ENCODE measurements around the gene SLCO3A1. TPM values are rescaled to one million over a fixed set of nuclear protein-coding genes. Genes with fewer than 3 reads are reported as not detected.
A peak's percentile ranks its signal among the peaks of the same experiment; 100 is the strongest.

The SLCO3A1 gene
- total RNA-seq, 2 donors from 2014 or later, result 55.9 to 65.1 TPM

- Mint-ChIP-seq H3K27ac (peak overlapping the region; percentile 93), H3K4me1 (peaks cover 30% of the 10 kb centered on the region), H3K27me3 (peaks cover 8% of the 10 kb centered on the region), H3K36me3 (ENCODE audit: low read depth) (no peaks in the 10 kb centered on the region), H3K4me3 (peak overlapping the region; percentile 82)
- no peaks in the 10 kb centered on the region for H3K9me3 ChIP-seq (ENCODE audit: control insufficient read depth, low read length, poor library complexity, severe bottlenecking)
- DNase-seq, result no peak
- ATAC-seq, result no peak
These were observed 3.8 kb upstream of the SLCO3A1 start for GRCh38 chr15:91849749-91850161.

DNA sequence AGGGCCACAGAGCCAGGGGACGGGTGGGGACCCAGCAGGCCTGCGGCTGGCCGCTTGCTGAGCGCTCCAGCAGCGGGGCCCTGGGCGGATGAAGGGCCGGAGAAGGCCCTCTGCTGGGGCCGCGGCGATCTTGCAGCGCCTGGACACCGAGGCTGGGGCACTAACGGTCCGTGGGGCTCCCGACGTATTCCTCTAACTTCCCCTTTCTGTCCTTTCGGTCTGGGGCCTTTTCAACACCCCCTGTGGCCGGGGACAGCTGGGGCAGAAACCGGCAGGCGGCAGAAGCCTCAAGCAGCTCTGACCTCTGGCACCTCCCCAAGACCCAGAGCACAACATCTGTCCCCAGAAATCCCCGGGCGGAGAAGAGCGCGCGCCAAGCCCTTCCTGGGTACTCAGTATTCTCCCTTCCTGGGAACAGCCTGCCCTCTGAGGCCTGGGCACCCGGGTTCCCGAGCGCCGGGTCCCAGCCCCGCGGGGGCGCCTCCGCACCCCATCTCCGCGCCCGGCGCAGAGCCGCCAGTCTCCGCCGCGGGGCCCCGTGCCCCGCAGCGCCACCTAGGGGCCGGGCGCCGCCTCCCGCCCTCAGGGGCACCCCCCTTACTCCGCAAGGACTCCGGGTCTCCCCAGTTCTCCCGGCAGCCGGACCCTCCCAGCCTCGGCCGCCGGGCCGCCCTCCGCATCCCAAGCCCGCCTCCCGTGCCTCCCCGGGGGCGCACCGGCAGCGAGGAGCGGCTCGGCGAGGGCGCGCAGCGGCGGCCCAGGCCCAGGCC lies 582 bp upstream of the SLCO3A1 start:
- Mint-ChIP-seq H3K36me3 (ENCODE audit: low read depth) (no peaks in the 10 kb centered on the region), H3K27me3 (no peaks in the 10 kb centered on the region), H3K4me3 (peak overlapping the region; percentile 89), H3K4me1 (peaks cover 51% of the 10 kb centered on the region), H3K27ac (peak overlapping the region; percentile 91)
- DNase-seq (peak; percentile 71 to 80 (median 72)), ATAC-seq (peak; percentile 65)
- H3K9me3 ChIP-seq (ENCODE audit: control insufficient read depth, low read length, poor library complexity, severe bottlenecking), result no peaks in the 10 kb centered on the region

- H3K36me3 Mint-ChIP-seq (ENCODE audit: low read depth), result no peaks in the 10 kb centered on the region
- H3K27me3 Mint-ChIP-seq, result no peaks in the 10 kb centered on the region
- peak overlapping the region; percentile 89 for H3K4me3 Mint-ChIP-seq
- DNase-seq (peak; percentile 21 to 39 (median 29)), ATAC-seq (peak; percentile 5)
- H3K27ac Mint-ChIP-seq, result peak overlapping the region; percentile 94
- no peaks in the 10 kb centered on the region for H3K9me3 ChIP-seq (ENCODE audit: control insufficient read depth, low read length, poor library complexity, severe bottlenecking)
- peaks cover 57% of the 10 kb centered on the region for H3K4me1 Mint-ChIP-seq
These were observed 585 bp downstream of the SLCO3A1 start for GRCh38 chr15:91853948-91854638.

- peaks cover 55% of the 10 kb centered on the region for H3K4me1 Mint-ChIP-seq
- H3K4me3 Mint-ChIP-seq, result peak overlapping the region; percentile 89
- DNase-seq (no peak), ATAC-seq (no peak)
- H3K27me3 Mint-ChIP-seq, result no peaks in the 10 kb centered on the region
- H3K9me3 ChIP-seq (ENCODE audit: control insufficient read depth, low read length, poor library complexity, severe bottlenecking), result no peaks in the 10 kb centered on the region
- H3K36me3 Mint-ChIP-seq (ENCODE audit: low read depth), result no peaks in the 10 kb centered on the region
- peak overlapping the region; percentile 94 for H3K27ac Mint-ChIP-seq
These were observed 1.1 kb downstream of the SLCO3A1 start for GRCh38 chr15:91854639-91854990.

- H3K27ac Mint-ChIP-seq, result peak overlapping the region; percentile 94
- H3K9me3 ChIP-seq (ENCODE audit: control insufficient read depth, low read length, poor library complexity, severe bottlenecking), result no peaks in the 10 kb centered on the region
- peaks cover 54% of the 10 kb centered on the region for H3K4me1 Mint-ChIP-seq
- no peaks in the 10 kb centered on the region for H3K36me3 Mint-ChIP-seq (ENCODE audit: low read depth)
- H3K4me3 Mint-ChIP-seq, result peak overlapping the region; percentile 89
- no peaks in the 10 kb centered on the region for H3K27me3 Mint-ChIP-seq
- ATAC-seq, result no peak
- no peak for DNase-seq
These were observed 1.7 kb downstream of the SLCO3A1 start for GRCh38 chr15:91855241-91855640.

DNA sequence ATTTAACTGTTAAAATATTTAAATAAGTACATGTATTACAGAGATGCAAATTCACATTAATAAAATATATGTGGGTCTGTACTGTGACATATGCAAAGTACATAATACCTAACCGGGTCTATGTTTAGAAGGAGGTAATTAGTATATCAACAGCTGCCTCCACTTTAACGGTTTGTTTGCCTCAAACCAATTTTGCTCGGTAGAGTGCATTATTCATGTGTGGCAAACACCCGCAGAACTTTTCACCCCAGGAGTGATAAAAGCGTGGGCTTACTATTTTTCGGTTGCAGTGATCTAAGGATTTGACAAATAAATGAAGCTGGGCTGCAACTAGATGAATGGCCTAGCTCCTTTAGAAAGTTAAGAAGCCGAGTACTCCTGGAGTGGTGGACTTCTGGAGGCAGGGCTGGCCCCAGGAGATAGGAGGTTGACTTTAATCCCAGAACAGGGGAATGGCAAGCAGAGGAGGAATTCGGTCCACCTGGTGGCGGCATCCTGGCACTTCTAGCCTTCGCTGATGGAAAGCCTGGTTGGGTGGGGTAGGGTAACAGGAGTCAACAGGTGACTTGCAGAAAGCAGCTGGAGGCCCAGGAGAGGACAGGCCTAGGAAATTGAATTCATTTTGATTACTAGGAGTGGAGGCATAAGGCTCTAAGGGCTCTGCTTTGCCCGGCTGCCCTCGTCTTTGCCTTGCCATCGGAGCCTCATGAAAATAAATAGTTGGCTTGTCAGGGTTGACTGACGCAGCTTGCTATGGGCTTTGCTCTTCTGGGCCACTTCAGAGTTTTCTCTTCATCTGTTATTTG lies 2.4 kb downstream of the SLCO3A1 start:
- H3K4me1 Mint-ChIP-seq, result peaks cover 56% of the 10 kb centered on the region
- H3K27me3 Mint-ChIP-seq, result no peaks in the 10 kb centered on the region
- ATAC-seq (no peak), DNase-seq (no peak)
- H3K27ac Mint-ChIP-seq, result peak overlapping the region; percentile 94
- H3K4me3 Mint-ChIP-seq, result peak overlapping the region; percentile 80
- H3K9me3 ChIP-seq (ENCODE audit: control insufficient read depth, low read length, poor library complexity, severe bottlenecking), result no peaks in the 10 kb centered on the region
- no peaks in the 10 kb centered on the region for H3K36me3 Mint-ChIP-seq (ENCODE audit: low read depth)

DNA sequence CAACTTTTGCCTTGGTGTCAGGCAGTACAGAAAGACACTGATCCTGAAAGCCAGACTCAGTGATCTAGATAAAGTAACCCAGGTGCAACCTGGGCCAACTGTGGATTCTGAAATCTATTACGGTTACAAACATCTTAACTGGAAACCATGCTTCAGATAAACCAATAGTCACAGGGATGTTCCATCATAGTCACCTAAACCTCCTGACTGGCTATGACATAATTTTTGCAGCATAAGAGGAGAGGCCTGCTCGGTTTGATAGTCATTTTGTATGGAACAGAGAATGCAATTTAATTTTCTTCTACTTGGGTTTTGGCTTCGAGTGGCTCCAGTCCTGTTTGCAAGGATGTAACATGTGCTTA lies 3.7 kb downstream of the SLCO3A1 start:
- peaks cover 53% of the 10 kb centered on the region for H3K4me1 Mint-ChIP-seq
- no peak for ATAC-seq
- peak overlapping the region; percentile 80 for H3K4me3 Mint-ChIP-seq
- peak overlapping the region; percentile 94 for H3K27ac Mint-ChIP-seq
- H3K9me3 ChIP-seq (ENCODE audit: control insufficient read depth, low read length, poor library complexity, severe bottlenecking), result no peaks in the 10 kb centered on the region
- no peaks in the 10 kb centered on the region for H3K27me3 Mint-ChIP-seq
- H3K36me3 Mint-ChIP-seq (ENCODE audit: low read depth), result no peaks in the 10 kb centered on the region
- no peak for DNase-seq

DNA sequence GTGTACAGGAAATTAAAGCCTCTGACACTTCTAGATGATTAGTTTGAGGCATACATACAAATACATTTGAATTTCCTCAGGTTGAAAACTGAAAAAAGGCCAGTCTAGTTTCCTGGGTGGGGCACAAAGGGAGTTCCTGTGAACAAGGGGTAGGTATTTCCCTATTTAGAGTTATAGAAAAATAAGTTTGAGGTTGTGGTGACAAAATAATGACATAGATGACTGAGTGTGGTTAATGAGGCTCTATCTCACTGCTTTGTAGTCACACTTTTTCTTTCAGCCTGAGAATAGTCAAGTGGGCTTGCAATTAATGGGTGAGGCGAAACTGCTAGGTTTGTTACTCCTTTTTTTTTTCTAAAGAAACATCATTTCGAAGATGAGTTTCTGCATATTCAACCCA lies 4.3 kb downstream of the SLCO3A1 start:
- no peaks in the 10 kb centered on the region for H3K9me3 ChIP-seq (ENCODE audit: control insufficient read depth, low read length, poor library complexity, severe bottlenecking)
- Mint-ChIP-seq H3K27ac (peak overlapping the region; percentile 94), H3K36me3 (ENCODE audit: low read depth) (no peaks in the 10 kb centered on the region), H3K4me1 (peaks cover 53% of the 10 kb centered on the region), H3K4me3 (peak overlapping the region; percentile 80), H3K27me3 (no peaks in the 10 kb centered on the region)
- ATAC-seq, result peak; percentile 73
- peak in 1 of 3 donors; percentile 22 for DNase-seq

DNA sequence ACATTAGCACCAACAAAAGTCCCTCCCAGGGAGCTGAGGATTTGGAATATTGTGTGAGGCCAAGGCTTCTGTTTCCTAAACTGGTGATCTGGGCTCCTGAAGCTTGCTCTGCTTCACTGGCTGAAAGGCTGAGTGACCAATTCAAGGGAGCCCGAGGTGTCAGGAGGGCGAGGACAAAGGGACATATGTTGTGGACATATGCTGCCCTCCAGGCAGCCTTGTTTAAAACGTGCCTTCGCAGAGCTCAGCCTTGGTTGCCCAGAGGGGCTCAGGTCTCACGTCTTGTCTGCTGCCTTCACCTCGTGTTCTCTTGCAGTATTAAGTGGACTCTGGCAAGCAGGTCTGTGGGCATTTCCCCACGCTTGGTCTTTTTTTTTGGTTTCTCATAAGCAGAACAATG lies 7.0 kb downstream of the SLCO3A1 start:
- peak overlapping the region; percentile 47 for H3K4me3 Mint-ChIP-seq
- no peaks in the 10 kb centered on the region for H3K36me3 Mint-ChIP-seq (ENCODE audit: low read depth)
- ATAC-seq (no peak), DNase-seq (no peak)
- peak overlapping the region; percentile 75 for H3K27ac Mint-ChIP-seq
- H3K4me1 Mint-ChIP-seq, result peaks cover 65% of the 10 kb centered on the region
- H3K9me3 ChIP-seq (ENCODE audit: control insufficient read depth, low read length, poor library complexity, severe bottlenecking), result no peaks in the 10 kb centered on the region
- H3K27me3 Mint-ChIP-seq, result no peaks in the 10 kb centered on the region

DNA sequence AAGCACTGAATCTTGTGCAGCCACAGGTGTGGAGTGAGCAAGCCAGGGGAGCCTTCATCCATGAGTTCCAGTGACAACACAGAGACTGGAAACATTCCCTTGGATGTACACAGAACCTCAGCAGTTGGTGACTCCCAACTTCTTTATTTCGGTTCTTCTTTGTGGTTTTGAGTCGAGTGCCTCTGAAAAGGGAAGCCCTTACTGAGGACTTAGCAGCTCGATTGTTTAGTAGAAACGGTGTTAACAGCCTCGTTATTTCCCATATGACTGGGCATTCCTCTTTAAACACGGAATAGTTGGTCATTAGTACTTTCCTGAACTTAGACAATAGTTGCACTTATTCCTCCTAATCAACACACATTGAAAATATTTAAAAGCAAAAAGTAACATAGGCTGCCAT lies 7.7 kb downstream of the SLCO3A1 start:
- Mint-ChIP-seq H3K27ac (peak overlapping the region; percentile 75), H3K4me3 (peak overlapping the region; percentile 28), H3K27me3 (no peaks in the 10 kb centered on the region), H3K4me1 (peaks cover 65% of the 10 kb centered on the region), H3K36me3 (ENCODE audit: low read depth) (no peaks in the 10 kb centered on the region)
- no peak for ATAC-seq
- no peak for DNase-seq
- H3K9me3 ChIP-seq (ENCODE audit: control insufficient read depth, low read length, poor library complexity, severe bottlenecking), result no peaks in the 10 kb centered on the region

DNA sequence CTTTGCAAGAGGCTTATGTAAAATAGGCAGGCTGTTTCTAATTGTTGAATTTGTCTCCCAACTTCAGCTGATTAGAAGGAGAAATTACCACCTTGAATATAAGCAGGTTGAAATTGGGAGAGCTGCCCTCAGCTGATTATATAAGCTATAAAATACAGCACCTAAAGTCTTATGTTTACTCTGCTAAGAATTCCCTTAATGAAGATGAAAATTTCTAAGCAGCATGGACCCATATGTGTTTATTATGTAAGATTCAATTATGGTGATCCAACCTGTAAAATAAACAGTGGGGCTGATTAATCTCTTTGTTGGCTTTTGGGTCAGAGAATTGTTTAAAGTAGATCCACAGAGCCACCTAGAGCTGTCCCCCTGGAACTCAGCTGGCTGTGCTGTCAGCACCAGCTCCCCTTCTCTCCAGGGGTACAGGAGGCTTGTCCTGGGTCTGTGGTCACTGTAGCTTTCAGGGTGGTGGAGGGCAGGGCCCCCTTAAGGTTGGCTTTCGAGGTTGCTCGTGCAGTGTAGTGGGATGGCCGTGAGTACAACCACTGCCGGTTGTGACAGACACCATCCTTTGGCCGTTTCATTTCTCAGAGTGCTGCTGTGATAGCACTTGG lies 9.5 kb downstream of the SLCO3A1 start:
- peak overlapping the region; percentile 75 for H3K27ac Mint-ChIP-seq
- no peaks in the 10 kb centered on the region for H3K36me3 Mint-ChIP-seq (ENCODE audit: low read depth)

DNA sequence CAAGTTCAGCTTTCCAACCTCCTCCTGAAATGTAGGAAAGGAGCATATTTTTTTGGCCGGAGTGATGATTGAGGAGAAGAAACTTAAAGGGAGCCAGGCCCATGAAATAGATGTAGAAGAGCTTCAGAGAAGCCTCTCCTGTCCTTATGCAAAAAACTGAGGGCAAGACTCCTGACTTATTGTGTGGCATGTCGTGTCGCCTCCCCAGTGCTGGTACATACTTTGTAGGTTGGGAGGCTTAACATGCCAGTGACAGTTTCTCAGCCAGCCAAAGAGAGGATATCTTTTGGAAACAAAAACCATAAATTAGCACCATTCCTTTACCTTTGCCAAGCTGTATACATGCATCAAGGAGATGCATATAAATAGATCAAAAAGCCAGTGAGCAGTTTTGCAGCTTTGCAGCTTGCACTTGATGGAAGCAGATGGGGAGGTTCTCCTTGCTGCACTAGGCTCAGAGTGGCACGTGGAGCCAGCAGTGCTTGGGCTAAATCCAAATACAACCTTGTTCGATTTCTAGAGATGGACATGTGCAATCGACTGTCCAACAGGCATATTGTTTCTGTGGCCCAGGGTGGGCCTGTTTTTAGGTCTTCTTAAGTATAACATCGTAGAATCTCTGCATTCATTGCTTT lies 10.2 kb downstream of the SLCO3A1 start:
- DNase-seq (no peak), ATAC-seq (no peak)
- H3K9me3 ChIP-seq (ENCODE audit: control insufficient read depth, low read length, poor library complexity, severe bottlenecking), result no peaks in the 10 kb centered on the region
- H3K27me3 Mint-ChIP-seq, result no peaks in the 10 kb centered on the region
- H3K4me3 Mint-ChIP-seq, result peak overlapping the region; percentile 3
- no peaks in the 10 kb centered on the region for H3K36me3 Mint-ChIP-seq (ENCODE audit: low read depth)
- peak overlapping the region; percentile 75 for H3K27ac Mint-ChIP-seq
- peaks cover 63% of the 10 kb centered on the region for H3K4me1 Mint-ChIP-seq

More for the DNA sequence above, 9.5 kb downstream of the SLCO3A1 start:
- H3K4me3 Mint-ChIP-seq, result no peak overlapping the region
- H3K4me1 Mint-ChIP-seq, result peaks cover 65% of the 10 kb centered on the region
- no peak for DNase-seq
- H3K27me3 Mint-ChIP-seq, result no peaks in the 10 kb centered on the region
- no peaks in the 10 kb centered on the region for H3K9me3 ChIP-seq (ENCODE audit: control insufficient read depth, low read length, poor library complexity, severe bottlenecking)
- ATAC-seq, result no peak

Measured in T-helper 17 cell (primary cell).